ENCODE measurements around the gene TMEM245.
A peak's percentile ranks its signal among the peaks of the same experiment; 100 is the strongest.
"Not testable (repeated sequence)": the region's sequence is repeated elsewhere in the genome, so short reads cannot be mapped to it uniquely, and the experiment has no call there.

Gene TMEM245

GRCh38 chr9:109132567-109133021, 12.8 kb upstream of the TMEM245 start:
- DNase-seq, result no peak

- no peak for DNase-seq
Observed at GRCh38 chr9:109129470-109130197, 9.9 kb upstream of the TMEM245 start.

GRCh38 chr9:109126671-109127070, 6.9 kb upstream of the TMEM245 start:
- DNase-seq, result not testable (repeated sequence)

GRCh38 chr9:109124121-109124520, 4.4 kb upstream of the TMEM245 start:
- no peak for DNase-seq

- no peak for DNase-seq
Observed at GRCh38 chr9:109122726-109123621, 3.2 kb upstream of the TMEM245 start.

GRCh38 chr9:109121232-109121796, 1.6 kb upstream of the TMEM245 start:
- no peak for DNase-seq

- DNase-seq, result no peak
Observed at GRCh38 chr9:109120204-109120789, 550 bp upstream of the TMEM245 start.

GRCh38 chr9:109118808-109119438, 824 bp downstream of the TMEM245 start:
- peak in 1 of 2 experiments; percentile 46 for DNase-seq

- DNase-seq, result peak; percentile 21 to 68
Observed at GRCh38 chr9:109117856-109118807, 1.6 kb downstream of the TMEM245 start.

- no peak for DNase-seq
Observed at GRCh38 chr9:109115931-109116526, 3.7 kb downstream of the TMEM245 start.

- DNase-seq, result no peak
Observed at GRCh38 chr9:109114670-109115069, 5.1 kb downstream of the TMEM245 start.

- no peak for DNase-seq
Observed at GRCh38 chr9:109113892-109114609, 5.7 kb downstream of the TMEM245 start.

GRCh38 chr9:109113254-109113653, 6.5 kb downstream of the TMEM245 start:
- DNase-seq, result no peak

GRCh38 chr9:109110329-109111021, 9.3 kb downstream of the TMEM245 start:
- no peak for DNase-seq

- no peak for DNase-seq
Observed at GRCh38 chr9:109109967-109110328, 9.8 kb downstream of the TMEM245 start.

GRCh38 chr9:109108318-109108717, 11.4 kb downstream of the TMEM245 start:
- no peak for DNase-seq

GRCh38 chr9:109107402-109108240, 12.1 kb downstream of the TMEM245 start:
- DNase-seq, result peak in 1 of 2 experiments; percentile 21

GRCh38 chr9:109101810-109102209, 17.9 kb downstream of the TMEM245 start:
- DNase-seq, result no peak

GRCh38 chr9:109101202-109101595, 18.5 kb downstream of the TMEM245 start:
- DNase-seq, result no peak
